Panc1 (cell line): Measurements from ENCODE around the gene FAM153A.
"Not testable (repeated sequence)": the region's sequence is repeated elsewhere in the genome, so short reads cannot be mapped to it uniquely, and the experiment has no call there.

Experiments used
- POLR2AphosphoS5 ChIP-seq: IDR thresholded peaks from 2 replicates; pipeline ENCODE4 v1.6.1; 2012; ENCODE audit warnings: mild to moderate bottlenecking, low read depth, low read length, moderate library complexity
- SIN3A ChIP-seq: IDR thresholded peaks from 2 replicates; pipeline ENCODE4 v1.6.1; 2012; ENCODE audit warnings: low read depth, mild to moderate bottlenecking, low read length, moderate library complexity, borderline replicate concordance; ENCODE audit not compliant: insufficient read depth
- TCF7L2 ChIP-seq: IDR thresholded peaks from 2 replicates; pipeline ENCODE4 v1.6.1; 2011; ENCODE audit warnings: mild to moderate bottlenecking, low read depth, low read length, inconsistent platforms
- TF ChIP-seq, protein P1 (sequence below): fragments of 450-650 bp; IDR thresholded peaks from 2 replicates; pipeline ENCODE4 v1.5.1; 2017; ENCODE audit warnings: mild to moderate bottlenecking
- TF ChIP-seq, protein P2 (sequence below), 2 experiments: IDR thresholded peaks; 2 replicates each; pipeline ENCODE4 v1.6.1; 2011 to 2012; ENCODE audit warnings: low read depth in 2 of 2, control low read depth in 1 of 2, low read length in 1 of 2, mild to moderate bottlenecking in 1 of 2, moderate library complexity in 1 of 2; ENCODE audit not compliant: insufficient read depth in 1 of 2

DNA sequence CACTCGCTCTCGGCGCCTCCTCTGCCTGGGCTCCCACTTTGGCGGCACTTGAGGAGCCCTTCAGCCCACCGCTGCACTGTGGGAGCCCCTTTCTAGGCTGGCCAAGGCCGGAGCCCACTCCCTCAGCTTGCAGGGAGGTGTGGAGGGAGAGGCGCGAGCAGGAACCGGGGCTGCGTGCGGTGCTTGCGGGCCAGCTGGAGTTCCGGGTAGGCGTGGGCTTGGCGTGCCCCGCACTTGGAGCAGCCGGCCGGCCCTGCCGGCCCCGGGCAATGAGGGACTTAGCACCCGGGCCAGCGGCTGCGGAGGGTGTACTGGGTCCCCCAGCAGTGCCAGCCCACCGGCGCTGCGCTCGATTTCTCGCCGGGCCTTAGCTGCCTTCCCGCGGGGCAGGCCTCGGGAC is 94.6 kb downstream of the FAM153A start:
- TF ChIP-seq, protein P1, sequence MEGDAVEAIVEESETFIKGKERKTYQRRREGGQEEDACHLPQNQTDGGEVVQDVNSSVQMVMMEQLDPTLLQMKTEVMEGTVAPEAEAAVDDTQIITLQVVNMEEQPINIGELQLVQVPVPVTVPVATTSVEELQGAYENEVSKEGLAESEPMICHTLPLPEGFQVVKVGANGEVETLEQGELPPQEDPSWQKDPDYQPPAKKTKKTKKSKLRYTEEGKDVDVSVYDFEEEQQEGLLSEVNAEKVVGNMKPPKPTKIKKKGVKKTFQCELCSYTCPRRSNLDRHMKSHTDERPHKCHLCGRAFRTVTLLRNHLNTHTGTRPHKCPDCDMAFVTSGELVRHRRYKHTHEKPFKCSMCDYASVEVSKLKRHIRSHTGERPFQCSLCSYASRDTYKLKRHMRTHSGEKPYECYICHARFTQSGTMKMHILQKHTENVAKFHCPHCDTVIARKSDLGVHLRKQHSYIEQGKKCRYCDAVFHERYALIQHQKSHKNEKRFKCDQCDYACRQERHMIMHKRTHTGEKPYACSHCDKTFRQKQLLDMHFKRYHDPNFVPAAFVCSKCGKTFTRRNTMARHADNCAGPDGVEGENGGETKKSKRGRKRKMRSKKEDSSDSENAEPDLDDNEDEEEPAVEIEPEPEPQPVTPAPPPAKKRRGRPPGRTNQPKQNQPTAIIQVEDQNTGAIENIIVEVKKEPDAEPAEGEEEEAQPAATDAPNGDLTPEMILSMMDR = not testable (repeated sequence)
- TF ChIP-seq POLR2AphosphoS5, TCF7L2, SIN3A: not testable (repeated sequence)
- TF ChIP-seq, protein P2, sequence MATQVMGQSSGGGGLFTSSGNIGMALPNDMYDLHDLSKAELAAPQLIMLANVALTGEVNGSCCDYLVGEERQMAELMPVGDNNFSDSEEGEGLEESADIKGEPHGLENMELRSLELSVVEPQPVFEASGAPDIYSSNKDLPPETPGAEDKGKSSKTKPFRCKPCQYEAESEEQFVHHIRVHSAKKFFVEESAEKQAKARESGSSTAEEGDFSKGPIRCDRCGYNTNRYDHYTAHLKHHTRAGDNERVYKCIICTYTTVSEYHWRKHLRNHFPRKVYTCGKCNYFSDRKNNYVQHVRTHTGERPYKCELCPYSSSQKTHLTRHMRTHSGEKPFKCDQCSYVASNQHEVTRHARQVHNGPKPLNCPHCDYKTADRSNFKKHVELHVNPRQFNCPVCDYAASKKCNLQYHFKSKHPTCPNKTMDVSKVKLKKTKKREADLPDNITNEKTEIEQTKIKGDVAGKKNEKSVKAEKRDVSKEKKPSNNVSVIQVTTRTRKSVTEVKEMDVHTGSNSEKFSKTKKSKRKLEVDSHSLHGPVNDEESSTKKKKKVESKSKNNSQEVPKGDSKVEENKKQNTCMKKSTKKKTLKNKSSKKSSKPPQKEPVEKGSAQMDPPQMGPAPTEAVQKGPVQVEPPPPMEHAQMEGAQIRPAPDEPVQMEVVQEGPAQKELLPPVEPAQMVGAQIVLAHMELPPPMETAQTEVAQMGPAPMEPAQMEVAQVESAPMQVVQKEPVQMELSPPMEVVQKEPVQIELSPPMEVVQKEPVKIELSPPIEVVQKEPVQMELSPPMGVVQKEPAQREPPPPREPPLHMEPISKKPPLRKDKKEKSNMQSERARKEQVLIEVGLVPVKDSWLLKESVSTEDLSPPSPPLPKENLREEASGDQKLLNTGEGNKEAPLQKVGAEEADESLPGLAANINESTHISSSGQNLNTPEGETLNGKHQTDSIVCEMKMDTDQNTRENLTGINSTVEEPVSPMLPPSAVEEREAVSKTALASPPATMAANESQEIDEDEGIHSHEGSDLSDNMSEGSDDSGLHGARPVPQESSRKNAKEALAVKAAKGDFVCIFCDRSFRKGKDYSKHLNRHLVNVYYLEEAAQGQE (IDR thresholded peaks at IDR 0.05; ENCODE audit: insufficient read depth in 1 of 2, low read depth in 2 of 2, low read length in 1 of 2) = not testable (repeated sequence)
